HG03469 (cell line): ENCODE measurements around the gene CABLES1.

ENCODE experiments used
- ATAC-seq: cut with Tn5 transposase; IDR thresholded peaks from one replicate; pipeline ENCODE4 v1.9.1; 2021; ENCODE audit warnings: mild to moderate bottlenecking, moderate library complexity, moderate number of reproducible peaks; ENCODE audit not compliant: unreplicated experiment

CABLES1 gene

DNA sequence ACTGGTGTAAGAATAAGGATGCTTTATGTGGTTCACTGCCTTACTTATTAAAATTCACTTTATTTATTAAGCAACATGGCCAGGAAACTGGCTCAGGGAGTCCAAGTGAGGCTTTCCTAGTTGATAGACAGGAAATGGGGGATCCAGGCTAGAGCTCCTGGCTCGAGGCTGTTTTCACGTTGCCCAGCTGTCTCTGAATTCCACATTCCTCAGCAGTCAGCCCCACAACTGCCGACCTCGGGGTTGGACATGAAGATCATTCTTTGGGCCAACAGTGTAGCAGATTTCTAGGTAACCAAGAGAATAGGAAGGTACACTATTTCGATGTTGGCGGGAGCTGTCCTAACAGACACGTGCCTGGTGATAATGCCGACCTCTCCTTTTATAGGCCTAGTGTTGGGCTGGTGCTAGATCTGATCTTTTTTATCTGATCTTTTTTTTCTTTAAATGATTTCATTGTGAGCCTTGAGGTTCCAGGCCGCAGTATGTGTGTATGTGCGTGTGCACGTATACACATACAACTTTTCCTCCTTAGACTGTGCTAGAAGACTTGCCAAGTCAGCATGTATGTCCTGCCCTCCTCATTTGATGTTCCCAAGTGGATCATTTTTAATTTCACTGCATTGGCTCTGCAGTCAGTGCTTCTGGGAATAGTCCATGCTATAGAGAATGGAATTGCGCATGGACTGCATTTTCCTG lies 103.5 kb downstream of the CABLES1 start:
- no peak for ATAC-seq

DNA sequence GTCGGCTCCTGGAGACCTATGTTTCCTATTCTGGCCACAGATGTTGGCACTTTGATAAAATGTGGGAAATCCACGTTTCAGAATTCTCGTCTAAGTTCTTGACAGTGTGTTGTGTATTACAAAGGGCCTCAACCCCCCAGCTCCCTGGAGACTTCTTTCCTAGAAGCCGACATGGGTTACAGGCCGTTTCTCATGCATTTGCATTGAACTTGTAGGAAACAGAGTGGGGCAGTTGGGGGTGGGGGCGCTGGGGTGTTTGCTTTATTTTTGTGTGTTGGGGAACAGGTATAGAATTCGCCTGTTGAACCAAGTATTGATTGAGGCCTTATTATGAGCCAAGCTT lies 104.0 kb downstream of the CABLES1 start:
- no peak for ATAC-seq

- no peak for ATAC-seq
Observed at GRCh38 chr18:23239885-23240608, 104.8 kb downstream of the CABLES1 start.

- ATAC-seq = no peak
Observed at GRCh38 chr18:23240609-23240930, 105.3 kb downstream of the CABLES1 start.

GRCh38 chr18:23241833-23242496 lies 106.7 kb downstream of the CABLES1 start:
- ATAC-seq = peak; percentile 73

GRCh38 chr18:23243178-23243577 lies 107.9 kb downstream of the CABLES1 start:
- no peak for ATAC-seq

- ATAC-seq = no peak
Observed at GRCh38 chr18:23243816-23244215, 108.5 kb downstream of the CABLES1 start.

DNA sequence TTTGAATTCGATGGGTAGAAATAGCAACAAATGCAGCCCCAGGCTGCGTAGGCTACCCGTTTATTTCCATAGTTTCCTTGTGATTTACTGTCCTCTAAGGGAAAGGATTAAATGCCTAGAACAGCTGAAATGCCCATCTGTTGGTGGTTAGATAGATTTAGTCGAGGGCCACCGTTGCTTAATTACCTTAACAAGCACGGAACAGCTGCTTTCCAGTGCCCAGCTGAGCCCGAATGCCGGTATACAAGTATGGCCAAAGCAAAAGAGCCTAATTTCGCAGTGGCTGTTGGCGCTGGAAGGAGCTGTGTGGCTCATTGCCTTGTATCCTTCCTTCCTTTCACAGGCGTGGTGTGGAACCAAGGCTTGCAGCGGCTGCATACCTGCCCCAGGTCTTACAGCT lies 109.1 kb downstream of the CABLES1 start:
- no peak for ATAC-seq

DNA sequence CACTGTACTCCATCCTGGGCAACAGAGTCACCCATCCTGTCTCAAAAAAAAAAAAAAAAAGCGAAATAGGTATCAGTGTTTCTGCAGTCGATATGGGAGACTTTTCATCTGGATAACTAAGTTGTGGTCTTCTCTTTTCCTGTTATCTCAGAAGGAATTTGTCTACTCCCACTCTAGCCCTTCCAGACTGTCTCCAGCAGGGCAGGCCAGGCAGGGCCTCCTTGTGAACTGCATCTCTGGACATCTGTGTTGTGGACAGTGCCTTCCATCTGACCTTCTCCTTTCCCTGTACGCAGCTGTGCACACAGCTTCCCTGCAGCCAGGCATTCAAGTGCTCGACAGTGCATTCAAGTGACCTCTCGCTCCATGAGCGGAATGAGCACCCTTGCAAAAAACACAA lies 110.2 kb downstream of the CABLES1 start:
- ATAC-seq = no peak

GRCh38 chr18:23247331-23247730 lies 112.0 kb downstream of the CABLES1 start:
- no peak for ATAC-seq

- no peak for ATAC-seq
Observed at GRCh38 chr18:23247896-23248295, 112.6 kb downstream of the CABLES1 start.

GRCh38 chr18:23248826-23249225 lies 113.5 kb downstream of the CABLES1 start:
- ATAC-seq = no peak

DNA sequence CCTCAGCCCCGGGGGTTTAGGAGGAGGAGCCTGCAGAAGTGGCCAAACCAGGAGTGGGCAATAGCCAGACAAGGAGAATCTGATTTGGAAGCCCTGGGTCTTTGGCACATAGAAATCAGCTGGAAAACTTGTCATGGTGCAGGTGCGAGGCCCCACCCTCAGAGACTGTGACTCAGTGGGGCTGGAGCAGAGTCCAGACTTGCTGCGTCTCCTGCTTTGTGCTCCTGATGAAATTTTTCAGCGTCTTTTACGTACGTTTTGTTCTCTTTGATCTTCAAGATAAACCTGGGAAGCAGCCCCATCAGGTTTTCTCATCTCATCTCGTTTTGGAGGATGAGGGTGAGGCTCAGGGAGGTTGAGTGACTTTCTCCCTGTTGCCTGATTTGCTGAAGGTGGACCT lies 114.1 kb downstream of the CABLES1 start:
- no peak for ATAC-seq

DNA sequence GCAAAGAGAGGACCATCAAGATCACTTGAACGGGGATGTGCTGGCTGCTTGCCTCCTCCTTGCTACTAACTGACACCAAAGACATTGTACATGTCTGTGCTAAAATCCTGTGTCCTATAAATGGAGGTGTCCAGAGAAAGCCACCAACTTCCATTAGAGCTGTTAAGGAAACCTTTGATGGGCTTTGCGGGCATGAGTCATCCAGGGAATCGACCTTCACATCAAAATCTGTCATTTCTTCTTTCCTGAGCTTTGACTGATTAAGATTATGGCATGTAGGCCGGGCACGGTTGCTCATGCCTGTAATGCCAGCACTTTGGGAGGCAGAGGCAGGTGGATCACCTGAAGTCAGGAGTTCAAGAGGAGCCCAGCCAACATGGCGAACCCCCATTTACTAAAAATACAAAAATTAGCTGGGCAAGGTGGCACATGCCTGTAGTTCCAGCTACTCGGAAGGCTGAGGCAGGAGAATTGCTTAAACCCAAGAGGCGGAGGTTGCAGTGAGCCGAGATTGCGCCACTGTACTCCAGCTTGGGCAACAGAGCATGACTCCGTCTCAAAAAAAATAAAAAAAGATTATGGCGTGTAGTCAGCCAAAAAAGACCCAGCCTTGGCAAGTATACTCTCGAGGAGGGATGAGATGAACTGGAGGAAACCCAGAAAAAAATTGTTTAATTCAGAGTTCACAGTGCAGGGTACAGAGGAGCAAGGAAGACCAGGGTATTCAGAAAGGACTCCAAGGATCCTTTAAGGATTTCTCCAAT lies 115.8 kb downstream of the CABLES1 start:
- no peak for ATAC-seq

DNA sequence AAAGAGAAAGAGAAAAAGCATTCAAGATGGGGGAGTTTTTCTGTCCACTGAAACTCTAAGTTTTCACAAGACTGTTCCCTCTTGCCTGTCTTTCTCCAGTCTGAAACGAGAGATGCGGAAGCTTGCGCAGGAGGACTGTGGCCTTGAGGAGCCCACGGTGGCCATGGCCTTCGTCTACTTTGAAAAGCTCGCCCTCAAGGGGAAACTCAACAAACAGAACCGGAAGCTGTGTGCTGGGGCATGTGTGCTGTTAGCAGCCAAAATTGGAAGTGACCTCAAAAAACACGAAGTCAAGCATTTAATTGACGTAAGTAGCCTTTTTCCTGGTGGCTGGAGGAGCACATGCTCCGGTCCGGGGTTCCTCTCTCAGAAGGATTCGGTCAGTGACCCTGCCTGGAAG lies 118.3 kb downstream of the CABLES1 start:
- no peak for ATAC-seq

- no peak for ATAC-seq
Observed at GRCh38 chr18:23257137-23257536, 121.9 kb downstream of the CABLES1 start.

- no peak for ATAC-seq
Observed at GRCh38 chr18:23257686-23258565, 122.6 kb downstream of the CABLES1 start.

DNA sequence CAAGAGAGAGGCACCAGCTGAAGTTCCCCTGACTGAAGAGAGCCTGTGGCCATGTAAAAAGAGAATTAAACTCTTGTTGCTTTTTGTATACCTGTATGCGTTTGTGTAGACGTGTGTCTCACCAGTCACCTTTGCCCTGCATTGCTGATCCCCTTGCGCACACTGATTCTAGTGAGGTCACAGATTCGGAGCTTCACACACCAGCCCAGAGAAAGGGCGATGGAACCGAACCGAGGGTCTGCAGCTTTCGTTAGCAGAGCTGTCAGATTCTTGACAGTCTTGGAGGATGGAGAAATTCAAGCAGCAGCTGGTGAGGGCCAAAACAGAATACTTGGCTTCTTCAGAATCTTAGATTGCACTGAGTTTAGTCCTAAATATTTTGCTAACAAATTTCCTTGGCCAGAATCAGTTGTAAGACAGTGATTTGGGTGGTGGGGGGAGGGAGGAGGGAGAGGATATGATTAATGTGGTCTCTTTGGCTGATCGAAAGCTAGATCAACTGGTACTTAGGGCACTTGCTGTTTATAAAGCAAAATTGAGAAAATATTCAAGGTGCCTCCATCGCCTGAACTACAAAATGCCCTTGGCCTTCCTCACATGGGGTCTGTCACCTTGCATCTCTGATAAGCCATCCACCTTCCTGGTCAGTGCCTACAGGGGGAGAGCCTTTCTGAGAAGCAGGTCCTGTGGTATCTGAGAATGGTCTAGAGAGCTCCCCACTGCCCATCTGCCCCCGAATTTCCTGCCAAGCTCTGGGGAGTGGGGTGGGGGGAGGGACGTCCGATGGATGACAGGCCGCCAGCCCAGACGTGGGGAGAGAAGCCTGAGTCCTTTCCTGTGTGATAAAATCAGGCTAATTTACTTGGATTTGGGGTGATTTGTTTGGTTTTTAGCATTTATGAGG lies 123.5 kb downstream of the CABLES1 start:
- no peak for ATAC-seq
